T-helper 2 cell (primary cell): ENCODE results near the gene MTF2.
"Not testable (repeated sequence)": the region's sequence is repeated elsewhere in the genome, so short reads cannot be mapped to it uniquely, and the experiment has no call there.

Source experiments
- DNase-seq, 5 experiments: peaks; one replicate each; pipeline versions ENCODE4 v3.0.0 to v3.0.0-alpha.2; 2012 to 2022

The MTF2 gene

GRCh38 chr1:93143136-93143535 is 64.1 kb downstream of the MTF2 start:
- no peak for DNase-seq

GRCh38 chr1:93143769-93144168 is 64.7 kb downstream of the MTF2 start:
- no peak for DNase-seq

- DNase-seq, result no peak
Measured at GRCh38 chr1:93148001-93148400, 68.9 kb downstream of the MTF2 start.

GRCh38 chr1:93150729-93151128 is 71.6 kb downstream of the MTF2 start:
- no peak for DNase-seq

- no peak for DNase-seq
Measured at GRCh38 chr1:93151474-93151873, 72.4 kb downstream of the MTF2 start.

- no peak for DNase-seq
Measured at GRCh38 chr1:93152835-93153234, 73.8 kb downstream of the MTF2 start.

- no peak for DNase-seq
Measured at GRCh38 chr1:93154898-93155297, 75.8 kb downstream of the MTF2 start.

- peak in 1 of 5 experiments; percentile 46 for DNase-seq
Measured at GRCh38 chr1:93155335-93155734, 76.3 kb downstream of the MTF2 start.

- DNase-seq, result no peak
Measured at GRCh38 chr1:93159337-93159736, 80.3 kb downstream of the MTF2 start.

GRCh38 chr1:93163314-93163713 is 84.2 kb downstream of the MTF2 start:
- not testable (repeated sequence) for DNase-seq

- no peak for DNase-seq
Measured at GRCh38 chr1:93164816-93165215, 85.7 kb downstream of the MTF2 start.

GRCh38 chr1:93165895-93166294 is 86.8 kb downstream of the MTF2 start:
- DNase-seq, result not testable (repeated sequence)

- DNase-seq, result no peak
Measured at GRCh38 chr1:93167006-93167405, 87.9 kb downstream of the MTF2 start.

- not testable (repeated sequence) for DNase-seq
Measured at GRCh38 chr1:93170141-93170678, 91.1 kb downstream of the MTF2 start.

GRCh38 chr1:93171549-93172034 is 92.5 kb downstream of the MTF2 start:
- no peak for DNase-seq

- DNase-seq, result no peak
Measured at GRCh38 chr1:93172778-93173177, 93.7 kb downstream of the MTF2 start.

- not testable (repeated sequence) for DNase-seq
Measured at GRCh38 chr1:93174638-93175037, 95.6 kb downstream of the MTF2 start.

- DNase-seq, result no peak
Measured at GRCh38 chr1:93177991-93178390, 98.9 kb downstream of the MTF2 start.

- no peak for DNase-seq
Measured at GRCh38 chr1:93178418-93178817, 99.3 kb downstream of the MTF2 start.

- peak; percentile 88 to 99 (median 95) for DNase-seq
Measured at GRCh38 chr1:93179886-93180722, 101.0 kb downstream of the MTF2 start, which contains the start of gene TMED5. TSS of gene TMED5 (minus strand) at chr1:93180413. CDS start at chr1:93180242, 171 bp downstream.

GRCh38 chr1:93180723-93181613 is 101.9 kb downstream of the MTF2 start, which contains the start of gene CCDC18:
TSS of gene CCDC18 (plus strand) at chr1:93180724. CDS start at chr1:93183362, 2,638 bp downstream.
- DNase-seq, result peak in 3 of 5 experiments; percentile 21 to 93 (median 55)

GRCh38 chr1:93186667-93187066 is 107.6 kb downstream of the MTF2 start:
- no peak for DNase-seq
